GM18909 (cell line): ENCODE measurements around the gene GRIK2.
"Not testable (repeated sequence)": the region's sequence is repeated elsewhere in the genome, so short reads cannot be mapped to it uniquely, and the experiment has no call there.

Experiments used
- ATAC-seq: cut with Tn5 transposase; IDR thresholded peaks from one replicate; pipeline ENCODE4 v1.9.1; 2021; ENCODE audit warnings: mild to moderate bottlenecking; ENCODE audit not compliant: unreplicated experiment, poor library complexity

The GRIK2 gene

DNA sequence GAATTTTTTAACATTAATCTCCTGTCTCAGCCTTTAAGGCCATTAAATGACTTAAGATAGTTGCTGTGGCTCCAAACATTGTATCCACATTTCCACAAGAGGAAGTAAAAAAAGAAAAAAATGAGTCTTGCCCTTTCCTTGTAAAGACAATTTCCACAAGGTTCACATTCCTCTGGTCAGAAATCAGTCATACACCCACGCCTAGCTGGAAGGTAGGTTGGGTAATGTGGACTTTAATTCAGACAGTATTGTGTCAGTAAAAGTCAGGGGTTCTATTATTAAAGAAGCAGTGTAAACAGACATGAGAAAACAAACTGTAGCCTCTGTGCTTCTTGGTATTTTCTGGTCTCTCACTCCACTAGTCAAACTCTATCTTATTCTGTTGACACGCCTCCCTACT, 682.0 kb downstream of the GRIK2 start:
- no peak for ATAC-seq

DNA sequence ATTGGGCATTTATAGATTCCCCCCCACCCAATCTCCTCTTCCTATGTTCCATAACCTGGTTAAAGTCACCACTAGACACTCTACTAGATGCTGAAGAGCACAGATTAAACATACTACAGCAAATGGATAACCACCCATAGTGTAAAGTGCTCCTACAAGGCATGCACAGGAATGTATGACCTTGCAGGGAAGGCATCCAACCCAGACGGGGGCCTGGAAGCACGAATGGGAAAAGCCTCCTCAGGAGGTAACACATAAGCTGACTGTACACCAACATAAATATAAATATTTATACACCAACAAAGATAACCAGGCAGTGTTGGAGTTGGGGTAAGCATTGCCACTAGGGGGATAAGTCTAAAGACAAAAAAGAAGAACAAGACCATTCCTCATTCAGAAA, 691.7 kb downstream of the GRIK2 start:
- ATAC-seq: no peak

GRCh38 chr6:102088160-102088559, 694.7 kb downstream of the GRIK2 start:
- ATAC-seq: not testable (repeated sequence)

- no peak for ATAC-seq
Measured at GRCh38 chr6:102114402-102114801, 720.9 kb downstream of the GRIK2 start.

DNA sequence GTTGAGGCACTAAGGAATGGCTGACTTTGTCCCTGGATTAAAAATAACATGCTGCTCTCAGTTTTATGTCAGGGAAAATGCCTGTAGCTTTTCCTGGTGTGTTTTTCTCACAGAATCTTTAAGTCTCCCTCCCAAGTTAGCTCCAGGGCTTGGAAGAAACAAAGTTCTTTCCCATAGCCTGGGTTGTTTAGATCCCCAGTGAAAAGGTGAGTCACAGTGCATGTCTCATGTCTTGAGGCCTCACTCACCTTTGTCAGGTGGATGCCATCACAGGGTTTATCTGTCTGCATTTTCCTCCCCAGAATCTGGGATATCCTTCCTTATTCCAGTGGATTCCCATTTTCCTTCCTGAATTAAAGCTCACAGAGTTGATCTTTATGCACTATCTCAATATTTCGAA, 722.4 kb downstream of the GRIK2 start:
- ATAC-seq: no peak

GRCh38 chr6:102118034-102118433, 724.5 kb downstream of the GRIK2 start:
- no peak for ATAC-seq
